ENCODE data around the gene ZC3H11A.
"Not testable (repeated sequence)": the region's sequence is repeated elsewhere in the genome, so short reads cannot be mapped to it uniquely, and the experiment has no call there.

ZC3H11A gene

DNA sequence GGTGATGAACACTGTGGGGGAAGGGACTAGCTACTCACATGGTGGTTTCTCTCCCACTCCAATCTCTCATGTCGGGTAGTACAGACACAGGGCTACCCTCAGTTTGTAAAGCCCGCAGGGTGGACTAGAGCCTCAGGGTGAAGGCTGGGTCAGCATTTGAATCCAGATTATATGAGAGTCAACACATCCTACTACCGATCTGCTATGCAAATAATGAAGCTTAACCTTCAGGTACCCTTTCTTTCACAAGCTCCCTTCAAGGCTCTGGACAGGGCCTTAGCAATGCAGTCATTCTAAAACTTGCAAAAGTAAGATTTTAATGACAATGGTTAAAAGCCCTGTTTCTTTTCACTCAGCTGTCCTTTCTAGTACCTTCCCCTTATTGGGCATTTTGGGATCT, 5.5 kb upstream of the ZC3H11A start:
- DNase-seq: no peak

- no peak for DNase-seq
Measured at GRCh38 chr1:203791498-203791897, 3.9 kb upstream of the ZC3H11A start.

DNA sequence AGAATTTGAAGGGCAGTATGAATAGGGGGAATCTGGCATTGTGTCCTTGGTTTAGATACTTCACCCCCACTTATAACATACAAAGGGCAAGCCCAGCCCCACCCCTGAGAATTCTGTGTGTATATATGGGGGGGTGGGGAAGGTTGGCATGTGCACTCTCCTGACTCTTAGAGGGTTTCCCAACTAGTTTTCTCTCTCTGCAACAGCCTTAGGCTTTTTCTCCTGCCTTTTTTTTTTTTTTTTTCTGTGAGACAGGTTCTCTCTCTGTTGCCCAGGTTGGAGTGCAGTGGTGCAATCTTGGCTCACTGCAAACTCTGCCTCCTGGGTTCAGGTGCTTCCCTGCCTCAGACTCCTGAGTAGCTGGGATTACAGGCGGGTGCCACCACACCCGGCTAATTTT, 2.9 kb upstream of the ZC3H11A start:
- DNase-seq: no peak

DNA sequence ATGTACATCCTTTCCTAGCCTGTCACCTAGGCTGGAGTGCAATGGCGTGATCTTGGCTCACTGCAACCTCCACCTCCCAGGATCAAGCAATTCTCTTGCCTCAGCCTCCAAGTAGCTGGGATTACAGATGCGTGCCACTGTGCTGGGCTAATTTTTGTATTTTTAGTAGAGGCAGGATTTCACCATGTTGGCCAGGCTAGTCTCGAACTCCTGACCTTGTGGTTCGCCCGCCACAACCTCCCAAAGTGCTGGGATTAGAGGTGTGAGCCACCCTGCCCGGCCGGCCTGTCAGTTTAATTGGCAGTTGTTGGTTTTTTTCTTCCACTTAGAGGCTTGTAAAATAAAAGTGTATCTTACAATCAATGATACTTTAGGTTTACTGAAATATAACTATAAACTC, 1.9 kb upstream of the ZC3H11A start:
- DNase-seq: not testable (repeated sequence)

- DNase-seq: no peak
Measured at GRCh38 chr1:203794764-203795440, 521 bp upstream of the ZC3H11A start.

DNA sequence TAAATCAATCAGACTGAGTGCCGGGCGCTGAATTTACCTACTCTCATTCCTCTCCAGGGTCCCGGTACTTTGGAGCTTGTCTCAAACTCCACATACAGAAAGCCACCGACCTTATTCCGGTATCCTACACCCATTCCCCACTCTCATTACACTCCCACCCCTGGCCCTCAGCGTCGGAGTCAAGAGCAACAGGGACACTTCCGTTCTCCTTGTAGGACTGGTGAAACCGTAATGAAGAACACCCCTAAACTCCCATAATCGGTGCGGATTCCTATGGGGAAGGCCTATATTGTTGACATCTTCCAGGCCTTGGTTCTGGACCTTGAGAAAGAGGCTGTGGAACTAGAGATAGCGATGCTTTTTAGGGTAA, 798 bp downstream of the ZC3H11A start:
- peak in 1 of 2 donors; percentile 51 for DNase-seq

DNA sequence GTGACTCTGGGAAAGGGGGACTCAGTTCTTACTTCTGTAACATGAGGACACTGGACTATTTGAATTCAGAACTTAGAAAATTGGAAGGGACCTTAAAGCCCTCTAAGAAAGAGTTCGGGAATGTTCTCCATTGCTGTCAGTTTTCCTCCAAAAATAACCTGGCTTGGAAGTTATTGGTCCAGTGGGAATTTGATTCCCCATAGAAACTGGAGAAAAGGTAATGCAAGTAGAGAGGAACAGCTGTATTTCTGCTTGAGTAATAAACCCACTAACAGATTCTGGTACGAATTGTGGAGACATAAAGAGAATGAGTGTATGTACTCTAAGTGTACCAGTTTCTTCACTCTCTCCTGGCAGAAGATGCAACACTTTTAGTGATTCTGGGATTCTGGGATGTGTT, 1.8 kb downstream of the ZC3H11A start:
- no peak for DNase-seq

DNA sequence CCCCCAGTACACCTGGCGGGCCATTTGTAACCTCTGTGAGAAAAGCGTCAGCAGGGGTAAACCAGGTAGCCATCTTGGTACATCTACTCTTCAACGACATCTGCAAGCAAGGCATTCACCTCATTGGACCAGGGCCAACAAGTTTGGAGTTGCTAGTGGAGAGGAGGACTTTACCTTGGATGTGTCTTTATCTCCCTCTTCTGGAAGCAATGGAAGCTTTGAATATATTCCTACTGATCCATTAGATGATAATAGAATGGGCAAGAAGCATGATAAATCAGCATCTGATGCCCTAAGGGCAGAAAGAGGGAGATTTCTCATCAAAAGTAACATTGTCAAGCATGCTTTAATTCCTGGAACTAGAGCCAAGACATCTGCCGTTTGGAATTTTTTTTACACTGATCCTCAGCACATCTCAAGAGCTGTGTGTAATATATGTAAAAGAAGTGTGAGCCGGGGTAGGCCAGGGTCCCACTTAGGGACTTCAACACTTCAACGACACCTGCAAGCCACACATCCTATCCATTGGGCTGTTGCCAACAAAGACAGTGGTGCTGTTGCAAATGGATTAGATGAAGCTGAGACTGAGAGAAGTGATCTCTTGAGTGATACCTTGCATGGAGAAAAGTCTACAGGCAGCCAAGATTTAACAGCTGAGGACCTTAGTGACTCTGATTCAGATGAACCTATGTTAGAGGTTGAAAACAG, 2.7 kb downstream of the ZC3H11A start:
- DNase-seq: no peak

GRCh38 chr1:203799157-203799556, 3.7 kb downstream of the ZC3H11A start:
- no peak for DNase-seq

DNA sequence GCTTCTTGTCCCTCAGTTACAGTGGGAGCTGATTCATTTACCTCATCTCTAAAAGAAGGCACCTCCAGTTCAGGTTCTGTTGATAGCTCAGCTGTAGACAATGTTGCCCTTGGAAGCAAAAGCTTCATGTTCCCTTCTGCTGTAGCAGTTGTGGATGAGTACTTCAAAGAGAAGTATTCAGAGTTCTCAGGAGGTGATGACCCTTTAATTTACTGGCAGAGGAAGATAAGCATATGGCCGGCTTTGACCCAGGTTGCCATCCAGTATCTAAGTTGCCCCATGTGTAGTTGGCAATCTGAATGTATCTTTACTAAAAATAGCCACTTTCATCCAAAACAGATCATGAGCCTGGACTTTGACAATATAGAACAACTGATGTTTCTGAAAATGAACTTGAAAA, 4.5 kb downstream of the ZC3H11A start:
- DNase-seq: no peak

- DNase-seq: no peak
Measured at GRCh38 chr1:203805689-203806088, 10.3 kb downstream of the ZC3H11A start.

GRCh38 chr1:203807196-203807595, 11.8 kb downstream of the ZC3H11A start:
- no peak for DNase-seq

DNA sequence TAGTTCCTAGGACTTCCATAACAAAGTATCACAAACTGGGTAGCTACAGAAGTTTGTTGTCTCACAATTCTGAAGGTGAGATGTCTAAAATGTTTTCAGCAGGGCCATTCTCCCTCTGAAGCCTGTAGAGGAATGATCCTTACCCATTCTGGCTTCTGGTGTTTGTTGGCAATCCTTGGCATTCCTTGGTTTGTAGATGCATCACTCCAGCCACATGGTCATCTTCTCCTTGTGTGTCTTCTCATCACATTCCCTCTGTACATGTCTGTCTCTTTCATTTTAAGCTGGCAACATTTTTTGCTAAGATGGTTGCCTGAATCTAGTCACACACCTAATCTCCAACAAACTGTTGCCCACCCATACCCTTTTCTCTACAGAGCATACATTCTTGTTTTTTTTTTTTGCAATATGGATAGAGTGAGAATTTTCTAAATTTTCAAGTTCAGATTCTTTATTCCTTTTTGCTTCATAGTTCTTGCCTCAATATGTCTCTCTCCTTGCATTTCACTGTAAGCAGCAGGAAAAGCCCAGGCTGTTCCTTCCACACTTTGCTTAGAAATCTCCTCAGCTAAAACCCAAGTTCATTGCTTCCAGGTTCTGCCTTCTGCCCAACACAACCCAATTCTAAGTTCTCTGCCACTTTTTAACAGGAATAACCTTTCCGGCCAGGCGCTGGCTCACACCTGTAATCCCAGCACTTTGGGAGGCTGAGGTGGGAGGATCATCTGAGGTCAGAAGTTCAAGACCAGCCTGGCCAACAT, 18.3 kb downstream of the ZC3H11A start:
- DNase-seq: no peak

- DNase-seq: no peak
Measured at GRCh38 chr1:203818399-203818798, 23.0 kb downstream of the ZC3H11A start.

DNA sequence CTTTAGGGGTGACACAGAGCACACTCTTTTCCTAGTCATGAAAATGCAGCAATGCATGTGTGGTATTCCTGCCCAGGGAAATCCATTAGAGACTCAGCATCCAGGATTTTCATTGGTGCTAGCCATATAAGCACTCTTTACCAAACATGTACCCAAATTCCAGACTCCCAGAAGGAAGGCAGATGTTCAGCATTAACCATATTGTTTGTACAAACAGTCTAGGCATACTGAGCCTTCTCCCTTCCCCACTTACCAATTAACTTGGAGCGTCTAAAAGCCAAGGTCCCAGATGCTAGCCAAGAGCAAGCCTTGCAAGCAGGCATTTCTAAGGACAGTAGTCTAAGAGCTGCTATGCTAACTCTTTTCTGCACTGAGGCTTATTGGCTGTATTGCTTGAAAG, 27.9 kb downstream of the ZC3H11A start:
- no peak for DNase-seq

- DNase-seq: no peak
Measured at GRCh38 chr1:203826175-203826574, 30.8 kb downstream of the ZC3H11A start.

DNA sequence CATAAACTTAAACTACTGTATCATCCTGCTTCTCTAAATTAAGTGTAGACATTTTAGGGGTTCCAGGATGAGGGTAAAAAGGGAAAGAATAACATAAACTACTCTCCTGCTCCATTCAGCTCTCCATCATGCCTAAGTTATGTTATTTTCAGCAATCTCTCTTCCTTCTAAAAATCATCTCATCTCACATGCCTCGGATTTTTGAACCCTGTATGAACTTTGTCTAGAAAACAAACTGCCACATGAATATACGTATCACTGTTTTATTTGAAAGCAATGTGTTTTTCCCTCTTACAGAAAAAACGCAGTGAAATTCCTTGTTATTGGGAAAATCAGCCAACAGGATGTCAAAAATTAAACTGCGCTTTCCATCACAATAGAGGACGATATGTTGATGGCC, 32.6 kb downstream of the ZC3H11A start:
- DNase-seq: no peak

- no peak for DNase-seq
Measured at GRCh38 chr1:203828503-203828902, 33.1 kb downstream of the ZC3H11A start.

GRCh38 chr1:203829247-203829646, 33.8 kb downstream of the ZC3H11A start:
- DNase-seq: not testable (repeated sequence)

GRCh38 chr1:203835476-203835875, 40.1 kb downstream of the ZC3H11A start:
- DNase-seq: no peak

- DNase-seq: no peak
Measured at GRCh38 chr1:203839081-203839480, 43.7 kb downstream of the ZC3H11A start.

DNA sequence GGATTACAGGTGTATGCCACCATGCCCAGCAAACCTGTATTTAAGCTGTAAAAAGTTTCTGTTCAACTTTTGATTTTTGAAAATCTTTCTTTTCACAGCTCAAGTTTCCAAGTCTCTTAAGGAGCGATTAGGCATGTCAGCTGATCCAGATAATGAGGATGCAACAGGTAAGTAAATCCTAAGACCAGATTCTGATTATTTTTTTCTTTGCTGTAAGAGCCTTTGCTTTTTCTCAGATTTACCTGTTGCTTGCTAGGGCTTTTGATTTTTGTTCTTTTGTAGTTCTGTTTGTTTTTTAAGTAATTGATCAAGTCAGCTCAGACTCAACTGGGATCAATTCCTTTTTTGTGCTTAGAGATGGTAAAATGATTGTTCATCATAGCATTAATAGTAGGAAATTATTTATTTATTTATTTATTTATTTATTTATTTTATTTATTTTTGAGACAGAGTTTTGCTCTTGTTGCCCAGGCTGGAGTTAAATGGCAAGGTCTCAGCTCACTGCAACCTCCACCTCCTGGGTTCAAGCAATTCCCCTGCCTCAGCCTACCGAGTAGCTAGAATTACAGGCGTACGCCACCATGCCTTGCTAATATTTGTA, 44.9 kb downstream of the ZC3H11A start:
- DNase-seq: no peak

- no peak for DNase-seq
Measured at GRCh38 chr1:203842559-203842876, 47.1 kb downstream of the ZC3H11A start.

GRCh38 chr1:203843435-203843834, 48.0 kb downstream of the ZC3H11A start:
- DNase-seq: no peak

Data from bone marrow (tissue), 2 donors.